MM.1S (cell line): ENCODE results near the gene HINFP.

Experiments used
- EZH2 ChIP-seq: fragments of 300-600 bp; sonication (generic); optimal IDR thresholded peaks from 2 replicates; pipeline ENCODE3; 2017; ENCODE audit warnings: low read depth, mild to moderate bottlenecking, antibody characterized with exemption, low read length, mixed read lengths
- EZH2phosphoT487 ChIP-seq: fragments of 300-600 bp; sonication (generic); IDR thresholded peaks from 2 replicates; pipeline ENCODE4 v1.6.1; 2018; ENCODE audit warnings: antibody characterized with exemption, low read length
- TF ChIP-seq, protein P1 (sequence below): fragments of 300-600 bp; sonication (generic); IDR thresholded peaks from 2 replicates; pipeline ENCODE4 v1.5.1; 2016; ENCODE audit warnings: antibody characterized with exemption, low read length, mixed read lengths

DNA sequence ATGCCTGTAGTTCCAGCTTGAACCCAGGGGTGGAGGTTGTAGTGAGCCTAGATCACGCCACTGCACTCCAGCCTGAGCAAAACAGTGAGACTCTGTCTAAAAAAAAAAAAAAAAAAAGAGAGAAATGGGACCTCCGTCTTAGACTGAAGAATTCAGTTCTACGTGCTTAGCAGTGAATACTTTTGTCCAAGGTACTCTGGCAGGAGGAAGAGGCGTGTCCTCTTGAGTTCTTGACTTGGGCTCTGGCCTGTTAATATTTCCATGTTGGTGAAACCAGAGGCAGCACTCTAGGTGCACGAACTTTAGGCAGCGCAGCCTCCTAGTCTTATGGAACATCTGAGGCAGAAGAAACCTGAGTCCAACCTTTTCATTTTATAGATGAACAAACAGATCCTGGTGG, 34.3 kb upstream of the HINFP start:
- TF ChIP-seq, protein P1, sequence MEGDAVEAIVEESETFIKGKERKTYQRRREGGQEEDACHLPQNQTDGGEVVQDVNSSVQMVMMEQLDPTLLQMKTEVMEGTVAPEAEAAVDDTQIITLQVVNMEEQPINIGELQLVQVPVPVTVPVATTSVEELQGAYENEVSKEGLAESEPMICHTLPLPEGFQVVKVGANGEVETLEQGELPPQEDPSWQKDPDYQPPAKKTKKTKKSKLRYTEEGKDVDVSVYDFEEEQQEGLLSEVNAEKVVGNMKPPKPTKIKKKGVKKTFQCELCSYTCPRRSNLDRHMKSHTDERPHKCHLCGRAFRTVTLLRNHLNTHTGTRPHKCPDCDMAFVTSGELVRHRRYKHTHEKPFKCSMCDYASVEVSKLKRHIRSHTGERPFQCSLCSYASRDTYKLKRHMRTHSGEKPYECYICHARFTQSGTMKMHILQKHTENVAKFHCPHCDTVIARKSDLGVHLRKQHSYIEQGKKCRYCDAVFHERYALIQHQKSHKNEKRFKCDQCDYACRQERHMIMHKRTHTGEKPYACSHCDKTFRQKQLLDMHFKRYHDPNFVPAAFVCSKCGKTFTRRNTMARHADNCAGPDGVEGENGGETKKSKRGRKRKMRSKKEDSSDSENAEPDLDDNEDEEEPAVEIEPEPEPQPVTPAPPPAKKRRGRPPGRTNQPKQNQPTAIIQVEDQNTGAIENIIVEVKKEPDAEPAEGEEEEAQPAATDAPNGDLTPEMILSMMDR = no peak
- TF ChIP-seq EZH2 (no peak), EZH2phosphoT487 (no peak)
